DMS79 treated with DMSO at 0.1 percent for 48 hours (cell line): ENCODE measurements around the gene UBE2O.

ENCODE experiments used
- DNase-seq: peaks from one replicate; lab custom pipeline; 2025; lab: John Stamatoyannopoulos, UW

Gene UBE2O

GRCh38 chr17:76485569-76485968 lies 32.6 kb upstream of the UBE2O start:
- DNase-seq, result no peak

- DNase-seq, result no peak
These were observed 31.3 kb upstream of the UBE2O start for GRCh38 chr17:76484228-76484725.

GRCh38 chr17:76481071-76481655 lies 28.2 kb upstream of the UBE2O start:
- DNase-seq, result no peak

- DNase-seq, result no peak
These were observed 27.7 kb upstream of the UBE2O start for GRCh38 chr17:76480632-76481031.

GRCh38 chr17:76479515-76480060 lies 26.6 kb upstream of the UBE2O start:
- DNase-seq, result no peak

- DNase-seq, result no peak
These were observed 26.0 kb upstream of the UBE2O start for GRCh38 chr17:76478730-76479514.

- no peak for DNase-seq
These were observed 25.1 kb upstream of the UBE2O start for GRCh38 chr17:76478097-76478496.

GRCh38 chr17:76477576-76477975 lies 24.6 kb upstream of the UBE2O start:
- DNase-seq, result no peak

- no peak for DNase-seq
These were observed 23.8 kb upstream of the UBE2O start for GRCh38 chr17:76476736-76477135.

GRCh38 chr17:76475302-76475701 lies 22.4 kb upstream of the UBE2O start:
- DNase-seq, result no peak

- DNase-seq, result no peak
These were observed 21.9 kb upstream of the UBE2O start for GRCh38 chr17:76474894-76475293.

GRCh38 chr17:76474238-76474637 lies 21.3 kb upstream of the UBE2O start:
- DNase-seq, result no peak

GRCh38 chr17:76473541-76473985 lies 20.6 kb upstream of the UBE2O start:
- no peak for DNase-seq

GRCh38 chr17:76472726-76473125 lies 19.8 kb upstream of the UBE2O start:
- DNase-seq, result no peak

GRCh38 chr17:76472258-76472645 lies 19.3 kb upstream of the UBE2O start:
- DNase-seq, result no peak

GRCh38 chr17:76471498-76472257 lies 18.7 kb upstream of the UBE2O start:
- DNase-seq, result no peak

- no peak for DNase-seq
These were observed 17.2 kb upstream of the UBE2O start for GRCh38 chr17:76469991-76470739.

GRCh38 chr17:76469076-76469990 lies 16.4 kb upstream of the UBE2O start:
- DNase-seq, result no peak

GRCh38 chr17:76468634-76469010 lies 15.7 kb upstream of the UBE2O start:
- DNase-seq, result no peak

- DNase-seq, result no peak
These were observed 15.1 kb upstream of the UBE2O start for GRCh38 chr17:76467809-76468633.
